Thyroid gland (tissue), 4 donors: ENCODE measurements around the gene KCNK4. TPM values are rescaled to one million over a fixed set of nuclear protein-coding genes. Genes with fewer than 3 reads are reported as not detected.

Experiments used
- DNase-seq, 2 donors: peaks; one replicate each; pipeline ENCODE4 v3.0.0-alpha.2; 2019
- H3K27ac ChIP-seq, 3 donors: fragments of 200-600 bp; sonication (generic); 1 replicate in 2 of 3; 2 replicates in 1 of 3; pipeline ENCODE4 v1.5.1; 2016 to 2019; ENCODE audit warnings: mild to moderate bottlenecking in 1 of 3, moderate library complexity in 1 of 3
- H3K27me3 ChIP-seq: fragments of 200-600 bp; sonication (generic); one replicate; pipeline ENCODE4 v1.5.1; 2019
- H3K36me3 ChIP-seq, 2 donors: fragments of 200-600 bp; sonication (generic); one replicate each; pipeline ENCODE4 v1.5.1; 2016 to 2019
- H3K4me1 ChIP-seq, 2 donors: fragments of 200-600 bp; sonication (generic); one replicate each; pipeline ENCODE4 v1.5.1; 2017 to 2019
- H3K4me3 ChIP-seq, 3 donors: fragments of 200-600 bp; sonication (generic); replicated peaks in 1 of 3; 1 replicate in 2 of 3; 2 replicates in 1 of 3; pipeline ENCODE4 v1.5.1; 2016; ENCODE audit warnings: mild to moderate bottlenecking in 1 of 3
- H3K9me3 ChIP-seq: fragments of 200-600 bp; sonication (generic); one replicate; pipeline ENCODE4 v1.5.1; 2017
- CTCF ChIP-seq, 6 experiments: fragments of 200-600 bp in 3 of 6; fragments of 450-650 bp in 3 of 6; sonication (generic) in 3 of 6; IDR thresholded peaks; one replicate each; pipeline ENCODE4 v1.5.1; 2016 to 2019; ENCODE audit warnings: antibody characterized with exemption in 6 of 6, mild to moderate bottlenecking in 2 of 6, inconsistent platforms in 1 of 6, moderate library complexity in 1 of 6
- POLR2A ChIP-seq, 2 donors: fragments of 450-650 bp; IDR thresholded peaks; one replicate each; pipeline ENCODE4 v1.6.1; 2017; ENCODE audit warnings: antibody characterized with exemption in 2 of 2, mild to moderate bottlenecking in 2 of 2, moderate library complexity in 1 of 2
- WGBS, 2 donors: methylation state at CpG; one replicate each; pipeline ENCODE4 v1.1.5; 2017; 5-methylcytosine and 5-hydroxymethylcytosine counted together
- intact Hi-C: fragments of 100-400 bp; cut with DNase I; formaldehyde crosslinking; loops from one replicate; pipeline ENCODE4 v1.15.1; 2023
- total RNA-seq, 4 donors: library from RNA; depleted of rRNA; stranded (reverse); fragments of >200 nt; gene quantifications; one replicate each; pipeline ENCODE4 v1.2.3, GENCODE V29; 2016

KCNK4 gene
- total RNA-seq, 4 donors from 2014 or later = not detected

- intact Hi-C loops = no loop called here
- no peaks in the 10 kb centered on the region for H3K9me3 ChIP-seq
- DNase-seq = no peak
Observed at GRCh38 chr11:64291752-64292459, 804 bp downstream of the KCNK4 start.

GRCh38 chr11:64292460-64293254 is 1.6 kb downstream of the KCNK4 start:
- no peak overlapping the region for H3K27ac ChIP-seq
- peak overlapping the region in 1 of 3 donors; percentile 23 for H3K4me3 ChIP-seq
- H3K9me3 ChIP-seq = no peaks in the 10 kb centered on the region
- intact Hi-C loops = no loop called here
- H3K36me3 ChIP-seq = no peaks in the 10 kb centered on the region
- whole genome bisulfite sequencing, 2 donors = 17 to 20% methylated on average over 14 to 26 of the region's 42 CpGs
- H3K4me1 ChIP-seq = peaks cover 2 to 20% of the 10 kb centered on the region in 2 donors
- DNase-seq = no peak
- peaks cover 5% of the 10 kb centered on the region for H3K27me3 ChIP-seq
- TF ChIP-seq POLR2A (IDR thresholded peaks at IDR 0.05) = no peak
- TF ChIP-seq CTCF (IDR thresholded peaks at IDR 0.05) = no peak

More at GRCh38 chr11:64291752-64292459, 804 bp downstream of the KCNK4 start:
- 0 to 1% methylated on average over 1 to 15 of the region's 96 CpGs for WGBS, 2 donors
- H3K4me1 ChIP-seq = peaks cover 0 to 18% of the 10 kb centered on the region in 2 donors
- no peak for TF ChIP-seq POLR2A (IDR thresholded peaks at IDR 0.05)
- TF ChIP-seq CTCF (IDR thresholded peaks at IDR 0.05) = no peak
- peak overlapping the region in 1 of 3 donors; percentile 23 for H3K4me3 ChIP-seq
- peaks cover 5% of the 10 kb centered on the region for H3K27me3 ChIP-seq
- H3K27ac ChIP-seq = no peak overlapping the region
- H3K36me3 ChIP-seq = no peaks in the 10 kb centered on the region

GRCh38 chr11:64294774-64295173 is 3.7 kb downstream of the KCNK4 start:
- Histone ChIP-seq H3K27me3 (peaks cover 5% of the 10 kb centered on the region), H3K9me3 (no peaks in the 10 kb centered on the region), H3K27ac (no peak overlapping the region), H3K4me3 (no peak overlapping the region), H3K36me3 (no peaks in the 10 kb centered on the region), H3K4me1 (peaks cover 14 to 39% of the 10 kb centered on the region in 2 donors)
- no peak for DNase-seq
- intact Hi-C loops = no loop called here
- WGBS, 2 donors = 50 to 57% methylated on average over 3 of the region's 3 CpGs
- TF ChIP-seq POLR2A (IDR thresholded peaks at IDR 0.05) (no peak), CTCF (IDR thresholded peaks at IDR 0.05) (no peak)

GRCh38 chr11:64295760-64296159 is 4.7 kb downstream of the KCNK4 start:
- Histone ChIP-seq H3K4me3 (no peak overlapping the region), H3K9me3 (no peaks in the 10 kb centered on the region), H3K27me3 (peaks cover 5% of the 10 kb centered on the region), H3K36me3 (no peaks in the 10 kb centered on the region), H3K4me1 (peaks cover 24 to 49% of the 10 kb centered on the region in 2 donors), H3K27ac (no peak overlapping the region)
- WGBS, 2 donors = 92 to 95% methylated on average over 4 of the region's 4 CpGs
- no peak for TF ChIP-seq CTCF (IDR thresholded peaks at IDR 0.05)
- TF ChIP-seq POLR2A (IDR thresholded peaks at IDR 0.05) = no peak
- intact Hi-C loops = no loop called here
- DNase-seq = no peak

GRCh38 chr11:64296236-64296635 is 5.1 kb downstream of the KCNK4 start:
- WGBS, 2 donors = 50 to 83% methylated on average over 1 of the region's 1 CpG

More at GRCh38 chr11:64296236-64296635, 5.1 kb downstream of the KCNK4 start:
- Histone ChIP-seq H3K27me3 (peaks cover 5% of the 10 kb centered on the region), H3K4me3 (no peak overlapping the region), H3K4me1 (peaks cover 26 to 48% of the 10 kb centered on the region in 2 donors), H3K27ac (no peak overlapping the region), H3K9me3 (no peaks in the 10 kb centered on the region), H3K36me3 (no peaks in the 10 kb centered on the region)
- DNase-seq = no peak
- no peak for TF ChIP-seq POLR2A (IDR thresholded peaks at IDR 0.05)
- no peak for TF ChIP-seq CTCF (IDR thresholded peaks at IDR 0.05)
- intact Hi-C loops = no loop called here
